Tibial artery (tissue), 4 donors: Measurements from ENCODE around the gene RNF34.
A peak's percentile ranks its signal among the peaks of the same experiment; 100 is the strongest.

Source experiments
- DNase-seq, 2 donors: peaks; one replicate each; pipeline ENCODE4 v3.0.0-alpha.2; 2019
- H3K27ac ChIP-seq, 2 donors: fragments of 200-600 bp; sonication (generic) in 1 of 2; 1 replicate in 1 of 2; 2 replicates in 1 of 2; pipeline ENCODE4 v1.5.1; 2018 to 2019; ENCODE audit warnings: mild to moderate bottlenecking in 1 of 2
- H3K27me3 ChIP-seq, 2 donors: fragments of 200-600 bp; sonication (generic) in 1 of 2; one replicate each; pipeline versions ENCODE4 v1.5.1 to v1.6.0; 2016 to 2019
- H3K36me3 ChIP-seq, 3 donors: fragments of 200-600 bp; sonication (generic) in 2 of 3; one replicate each; pipeline ENCODE4 v1.5.1; 2016 to 2019; ENCODE audit warnings: mild to moderate bottlenecking in 2 of 3
- H3K4me1 ChIP-seq, 4 donors: fragments of 200-600 bp; sonication (generic) in 2 of 4; 1 replicate in 3 of 4; 2 replicates in 1 of 4; pipeline ENCODE4 v1.5.1; 2016 to 2019
- H3K4me3 ChIP-seq, 2 donors: fragments of 200-600 bp; sonication (generic) in 1 of 2; 1 replicate in 1 of 2; 2 replicates in 1 of 2; pipeline ENCODE4 v1.5.1; 2018 to 2019; ENCODE audit warnings: mild to moderate bottlenecking in 2 of 2
- H3K9me3 ChIP-seq, 3 donors: fragments of 200-600 bp; sonication (generic) in 1 of 3; one replicate each; pipeline ENCODE4 v1.5.1; 2016 to 2019
- CTCF ChIP-seq, 2 experiments: fragments of 200-600 bp in 1 of 2; fragments of 450-650 bp in 1 of 2; IDR thresholded peaks; one replicate each; pipeline ENCODE4 v1.5.1; 2017 to 2019; ENCODE audit warnings: antibody characterized with exemption in 2 of 2, mild to moderate bottlenecking in 1 of 2, moderate library complexity in 1 of 2
- intact Hi-C: fragments of 100-400 bp; cut with DNase I; formaldehyde crosslinking; loops from one replicate; pipeline ENCODE4 v1.15.0; 2023; ENCODE audit warnings: low total_unique reads

Gene RNF34

GRCh38 chr12:121468499-121468801, 68.5 kb downstream of the RNF34 start:
- Histone ChIP-seq H3K27me3 (no peaks in the 10 kb centered on the region), H3K4me3 (no peak overlapping the region), H3K4me1 (peaks cover 0 to 19% (median 13%) of the 10 kb centered on the region in 4 donors), H3K27ac (no peak overlapping the region), H3K9me3 (no peaks in the 10 kb centered on the region), H3K36me3 (no peaks in the 10 kb centered on the region)
- intact Hi-C loops = no loop called here
- TF ChIP-seq CTCF (IDR thresholded peaks at IDR 0.05) = no peak
- DNase-seq = peak in 1 of 2 donors; percentile 49

GRCh38 chr12:121470751-121471150, 70.8 kb downstream of the RNF34 start:
- Histone ChIP-seq H3K27ac (no peak overlapping the region), H3K9me3 (no peaks in the 10 kb centered on the region), H3K27me3 (no peaks in the 10 kb centered on the region), H3K4me3 (no peak overlapping the region), H3K4me1 (peaks cover 0 to 16% (median 11%) of the 10 kb centered on the region in 4 donors), H3K36me3 (no peaks in the 10 kb centered on the region)
- no peak for DNase-seq
- intact Hi-C loops = no loop called here
- TF ChIP-seq CTCF (IDR thresholded peaks at IDR 0.05) = no peak

- TF ChIP-seq CTCF (IDR thresholded peaks at IDR 0.05) = no peak
- peaks cover 0 to 9% (median 6%) of the 10 kb centered on the region in 4 donors for H3K4me1 ChIP-seq
- no peak overlapping the region for H3K4me3 ChIP-seq
- H3K36me3 ChIP-seq = no peaks in the 10 kb centered on the region
- intact Hi-C loops = no loop called here
- no peaks in the 10 kb centered on the region for H3K27me3 ChIP-seq
- H3K27ac ChIP-seq = no peak overlapping the region
- H3K9me3 ChIP-seq = no peaks in the 10 kb centered on the region
- no peak for DNase-seq
These were observed 72.4 kb downstream of the RNF34 start for GRCh38 chr12:121472150-121472905.
